Measurements from ENCODE around the gene PKD1.

Gene PKD1

DNA sequence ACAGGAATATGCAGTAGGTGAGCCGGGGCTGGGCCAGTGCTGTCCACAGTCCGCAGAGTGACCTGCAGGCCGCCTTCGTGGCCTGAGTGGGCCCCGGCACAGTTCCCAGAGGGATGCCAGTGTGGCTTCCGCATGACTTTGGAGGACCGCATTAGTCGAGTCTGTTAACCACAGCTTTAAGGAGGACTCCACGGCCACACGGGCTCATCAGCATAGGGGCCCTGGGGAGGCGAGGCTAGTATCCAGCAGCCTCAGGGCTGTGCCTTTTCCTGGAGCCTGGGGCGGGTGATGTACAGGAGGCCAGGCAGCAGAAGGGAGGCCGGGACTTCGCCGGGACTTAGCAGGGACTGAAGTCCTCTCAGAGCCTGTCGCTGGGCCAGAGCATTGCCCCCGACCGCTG, 74.7 kb downstream of the PKD1 start:
- no peak for DNase-seq (ENCODE audit: low spot score)
- TF ChIP-seq, protein P1, sequence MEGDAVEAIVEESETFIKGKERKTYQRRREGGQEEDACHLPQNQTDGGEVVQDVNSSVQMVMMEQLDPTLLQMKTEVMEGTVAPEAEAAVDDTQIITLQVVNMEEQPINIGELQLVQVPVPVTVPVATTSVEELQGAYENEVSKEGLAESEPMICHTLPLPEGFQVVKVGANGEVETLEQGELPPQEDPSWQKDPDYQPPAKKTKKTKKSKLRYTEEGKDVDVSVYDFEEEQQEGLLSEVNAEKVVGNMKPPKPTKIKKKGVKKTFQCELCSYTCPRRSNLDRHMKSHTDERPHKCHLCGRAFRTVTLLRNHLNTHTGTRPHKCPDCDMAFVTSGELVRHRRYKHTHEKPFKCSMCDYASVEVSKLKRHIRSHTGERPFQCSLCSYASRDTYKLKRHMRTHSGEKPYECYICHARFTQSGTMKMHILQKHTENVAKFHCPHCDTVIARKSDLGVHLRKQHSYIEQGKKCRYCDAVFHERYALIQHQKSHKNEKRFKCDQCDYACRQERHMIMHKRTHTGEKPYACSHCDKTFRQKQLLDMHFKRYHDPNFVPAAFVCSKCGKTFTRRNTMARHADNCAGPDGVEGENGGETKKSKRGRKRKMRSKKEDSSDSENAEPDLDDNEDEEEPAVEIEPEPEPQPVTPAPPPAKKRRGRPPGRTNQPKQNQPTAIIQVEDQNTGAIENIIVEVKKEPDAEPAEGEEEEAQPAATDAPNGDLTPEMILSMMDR (IDR thresholded peaks at IDR 0.05; ENCODE audit: borderline replicate concordance, control extremely low read depth, extremely low read depth, insufficient read depth, missing control alignments): no peak
- in situ Hi-C loops (cut with MboI; ENCODE audit: low sequenced_read_pairs, unreplicated experiment): no loop called here

DNA sequence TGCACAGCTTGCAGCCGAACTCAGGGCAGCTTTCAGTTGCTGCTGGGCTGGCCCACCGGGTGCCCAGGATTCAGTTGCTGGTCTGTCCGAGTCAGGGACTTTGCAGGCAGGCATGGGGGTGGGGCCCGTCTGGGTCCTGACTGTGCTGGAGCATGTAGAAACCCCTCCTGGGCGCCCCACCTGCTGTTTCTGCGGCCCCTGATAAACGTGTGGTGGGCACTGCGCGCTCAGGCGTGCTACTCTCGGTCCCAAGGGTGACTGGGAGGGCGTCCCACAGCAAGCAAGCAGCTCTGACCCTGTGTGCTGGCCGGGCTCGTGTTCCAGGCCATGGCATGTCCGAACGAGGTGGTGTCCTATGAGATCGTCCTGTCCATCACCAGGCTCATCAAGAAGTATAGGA, 75.4 kb downstream of the PKD1 start:
- TF ChIP-seq, protein P1 (IDR thresholded peaks at IDR 0.05; ENCODE audit: borderline replicate concordance, control extremely low read depth, extremely low read depth, insufficient read depth, missing control alignments): no peak
- in situ Hi-C loops (cut with MboI; ENCODE audit: low sequenced_read_pairs, unreplicated experiment): no loop called here
- DNase-seq (ENCODE audit: low spot score): no peak

DNA sequence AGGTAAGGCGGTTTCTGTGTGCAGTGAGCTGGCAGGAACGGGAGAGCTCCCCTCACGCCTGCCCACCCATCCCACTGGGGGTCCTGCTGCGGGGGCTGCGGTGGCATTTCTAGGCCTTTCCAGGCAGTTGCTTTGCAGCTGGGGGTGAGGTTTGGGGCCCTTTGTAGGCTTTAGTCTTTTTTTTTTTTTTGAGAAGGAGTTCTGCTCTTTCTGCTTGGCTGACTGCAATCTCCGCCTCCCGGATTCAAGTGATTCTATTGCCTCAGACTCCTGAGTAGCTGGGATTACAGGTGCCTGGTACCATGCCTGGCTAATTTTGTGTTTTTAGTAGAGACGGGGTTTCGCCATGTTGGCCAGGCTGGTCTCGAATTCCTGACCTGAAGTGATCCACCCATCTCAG, 76.8 kb downstream of the PKD1 start:
- in situ Hi-C loops (cut with MboI; ENCODE audit: low sequenced_read_pairs, unreplicated experiment): no loop called here
- no peak for DNase-seq (ENCODE audit: low spot score)
- TF ChIP-seq, protein P1 (IDR thresholded peaks at IDR 0.05; ENCODE audit: borderline replicate concordance, control extremely low read depth, extremely low read depth, insufficient read depth, missing control alignments): no peak

DNA sequence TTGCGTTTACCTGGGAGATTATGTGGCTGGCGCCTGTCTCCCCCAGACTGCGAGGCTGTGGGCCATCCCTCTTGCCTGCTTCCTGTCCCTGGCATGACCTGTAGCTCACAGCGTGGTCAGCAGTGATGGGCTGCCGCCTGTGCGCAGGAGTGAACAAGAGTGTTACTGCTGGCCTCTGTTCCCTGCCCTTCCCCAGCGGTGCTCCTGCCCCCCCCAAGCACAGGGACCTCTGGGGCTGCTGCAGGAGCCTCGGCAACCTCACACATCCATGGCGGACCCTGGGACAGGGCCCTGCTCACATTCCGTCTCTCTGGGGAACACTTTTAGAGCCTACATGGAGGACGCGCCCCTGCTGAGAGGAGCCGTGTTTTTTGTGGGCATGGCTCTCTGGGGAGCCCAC, 77.3 kb downstream of the PKD1 start:
- TF ChIP-seq, protein P1 (IDR thresholded peaks at IDR 0.05; ENCODE audit: borderline replicate concordance, control extremely low read depth, extremely low read depth, insufficient read depth, missing control alignments): no peak
- no peak for DNase-seq (ENCODE audit: low spot score)
- in situ Hi-C loops (cut with MboI; ENCODE audit: low sequenced_read_pairs, unreplicated experiment): no loop called here

DNA sequence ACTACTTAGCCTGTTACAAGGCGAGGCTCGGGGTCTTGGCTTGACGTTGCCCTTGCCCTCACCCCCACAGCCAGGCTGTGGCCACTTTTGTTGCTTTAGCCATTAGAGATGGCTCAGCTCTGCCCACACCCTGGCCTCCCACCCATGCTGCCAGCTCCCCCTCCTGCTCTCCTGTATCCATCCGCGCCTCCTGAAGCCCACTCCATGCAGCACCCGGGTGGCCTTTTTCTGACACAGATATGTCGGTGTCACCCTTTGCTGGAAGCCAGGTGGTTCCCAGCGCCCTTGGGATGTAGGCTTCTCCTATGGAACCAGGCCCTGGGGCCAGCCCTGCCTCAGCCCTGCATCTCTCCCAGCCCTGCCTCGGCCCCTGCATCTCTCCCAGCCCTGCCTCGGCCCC, 78.3 kb downstream of the PKD1 start:
- in situ Hi-C loops (cut with MboI; ENCODE audit: low sequenced_read_pairs, unreplicated experiment): no loop called here
- TF ChIP-seq, protein P1 (IDR thresholded peaks at IDR 0.05; ENCODE audit: borderline replicate concordance, control extremely low read depth, extremely low read depth, insufficient read depth, missing control alignments): no peak
- no peak for DNase-seq (ENCODE audit: low spot score)

DNA sequence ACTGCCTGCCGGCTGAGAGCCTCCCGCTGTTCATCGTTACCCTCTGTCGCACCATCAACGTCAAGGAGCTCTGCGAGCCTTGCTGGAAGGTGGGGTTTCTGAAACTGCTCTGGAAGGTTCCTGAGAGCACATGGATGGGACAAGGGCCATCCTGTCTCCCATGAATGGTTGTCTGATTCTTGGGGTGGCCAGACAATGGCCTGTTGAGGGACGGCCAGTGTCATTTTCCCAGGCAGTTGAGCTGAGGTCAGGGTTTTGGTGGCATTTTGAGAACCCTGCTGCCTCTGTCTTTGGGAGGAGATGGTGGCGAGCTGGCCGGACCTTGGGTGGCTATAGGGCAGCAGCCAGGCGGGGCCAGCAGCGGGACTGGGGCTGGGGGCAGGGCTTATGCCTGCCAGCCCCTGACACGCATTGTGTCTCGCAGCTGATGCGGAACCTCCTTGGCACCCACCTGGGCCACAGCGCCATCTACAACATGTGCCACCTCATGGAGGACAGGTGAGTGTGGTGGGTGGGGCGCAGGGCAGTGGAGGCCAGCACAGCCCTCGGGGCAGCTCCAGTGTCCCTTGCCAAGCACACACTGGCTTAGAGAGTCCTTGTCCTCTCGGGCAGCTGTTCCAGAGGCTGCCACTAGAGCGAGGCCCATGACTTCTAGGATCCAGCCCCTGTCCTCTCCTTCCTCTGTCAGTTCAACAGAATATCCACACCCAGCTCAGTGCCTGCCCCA, 78.9 kb downstream of the PKD1 start:
- DNase-seq (ENCODE audit: low spot score): no peak
- TF ChIP-seq, protein P1 (IDR thresholded peaks at IDR 0.05; ENCODE audit: borderline replicate concordance, control extremely low read depth, extremely low read depth, insufficient read depth, missing control alignments): no peak
- in situ Hi-C loops (cut with MboI; ENCODE audit: low sequenced_read_pairs, unreplicated experiment): no loop called here

All from GM13976 (cell line).